NK-92 (cell line): ENCODE data around the gene NEU4.
"Not testable (repeated sequence)": the region's sequence is repeated elsewhere in the genome, so short reads cannot be mapped to it uniquely, and the experiment has no call there.

Source experiments
- DNase-seq: peaks from one replicate; lab custom pipeline; 2025; ENCODE audit not compliant: unreplicated experiment; lab: John Stamatoyannopoulos, UW

NEU4 gene

DNA sequence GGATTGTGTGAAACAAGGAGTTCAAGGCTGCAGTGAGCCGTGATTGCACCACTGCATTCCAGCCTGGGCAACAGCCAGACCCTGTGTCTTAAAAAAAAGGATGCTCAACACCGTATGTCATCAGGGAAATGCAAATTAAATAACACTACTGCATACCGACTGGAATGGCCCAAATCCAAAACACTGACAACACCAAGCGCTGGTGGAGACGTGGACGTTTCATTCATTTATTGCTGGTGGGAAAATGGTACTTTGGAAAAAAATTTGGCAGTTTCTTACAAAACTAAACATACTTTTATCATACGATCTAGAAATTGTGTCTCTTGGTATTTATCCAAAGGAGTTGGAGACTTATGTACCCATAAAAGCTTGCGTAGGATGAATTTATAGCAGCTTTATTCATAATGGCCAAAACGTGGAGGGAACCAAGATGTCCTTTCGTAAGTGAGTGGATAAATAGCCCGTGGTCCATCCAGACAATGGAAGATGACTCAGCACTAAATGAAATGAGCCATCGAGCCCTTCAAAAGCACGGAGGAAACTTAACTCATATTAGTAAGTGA is 24.2 kb downstream of the NEU4 start:
- DNase-seq: no peak

DNA sequence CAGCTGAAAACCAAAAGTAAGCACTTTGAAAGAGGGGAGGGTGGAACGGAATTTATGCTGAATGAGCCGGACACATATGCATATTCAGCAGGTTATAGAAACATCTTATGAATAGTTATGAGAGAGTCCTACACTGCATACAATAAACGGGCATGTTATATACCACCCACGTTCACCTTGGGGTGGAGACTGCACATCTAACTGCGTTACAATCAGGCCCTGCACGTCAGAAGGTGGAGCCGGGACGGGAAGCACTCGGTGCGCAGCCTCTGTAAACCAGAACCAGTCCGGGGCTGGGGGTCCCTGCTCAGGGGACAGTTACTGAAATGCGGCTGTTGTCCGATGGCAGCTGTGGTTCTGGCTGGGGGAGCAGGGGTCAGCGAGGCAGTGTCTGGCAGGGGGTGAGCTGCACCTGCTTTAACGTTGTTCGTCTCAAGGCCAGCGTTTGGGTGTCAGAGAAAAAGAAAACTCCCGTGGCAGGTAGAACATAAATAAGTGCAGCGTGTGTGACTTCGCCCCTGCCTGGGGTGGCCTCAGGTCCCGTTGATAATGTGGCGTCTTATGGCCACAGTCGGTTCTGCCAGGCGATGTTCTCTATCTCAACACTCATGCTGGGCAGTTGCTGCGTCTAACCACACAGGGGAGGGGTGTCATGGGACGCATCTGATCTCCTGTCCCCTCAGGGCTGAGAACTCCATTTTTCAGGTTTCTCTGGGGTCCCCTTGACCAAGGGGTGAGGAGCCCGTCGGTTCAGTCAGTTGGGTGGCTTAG is 24.9 kb downstream of the NEU4 start:
- not testable (repeated sequence) for DNase-seq

DNA sequence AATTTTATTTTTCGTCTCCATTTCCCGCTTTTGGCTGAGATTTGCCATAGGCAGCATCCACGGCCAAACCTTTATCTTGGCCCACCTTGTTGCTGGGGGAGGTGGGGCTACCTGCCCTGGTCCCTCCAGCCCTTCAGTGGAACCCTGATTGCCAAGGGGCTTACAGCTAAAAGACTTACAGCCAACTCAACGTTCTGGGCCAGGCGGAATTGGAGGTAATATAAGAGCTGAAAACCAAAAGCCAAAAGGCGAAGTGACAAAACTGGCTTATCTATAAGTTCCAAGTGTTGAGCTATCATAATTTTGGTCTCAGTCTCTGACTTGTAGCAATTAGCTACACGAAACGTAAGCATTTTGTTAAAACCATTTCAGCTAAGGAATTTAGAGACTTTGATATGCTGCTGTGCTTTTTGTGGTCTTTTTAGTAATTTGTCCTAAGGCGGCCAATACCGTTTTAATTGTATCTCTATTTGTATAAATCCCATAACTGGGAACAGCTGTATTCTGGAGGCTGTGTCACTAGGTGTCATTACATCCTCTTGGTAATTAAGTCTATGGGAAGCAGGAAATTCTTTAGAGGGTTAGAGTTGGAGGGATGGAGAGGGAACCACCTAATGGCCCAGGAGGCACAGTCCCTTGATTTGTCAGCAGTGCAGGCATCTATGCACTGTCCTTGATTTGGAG is 25.7 kb downstream of the NEU4 start:
- no peak for DNase-seq

DNA sequence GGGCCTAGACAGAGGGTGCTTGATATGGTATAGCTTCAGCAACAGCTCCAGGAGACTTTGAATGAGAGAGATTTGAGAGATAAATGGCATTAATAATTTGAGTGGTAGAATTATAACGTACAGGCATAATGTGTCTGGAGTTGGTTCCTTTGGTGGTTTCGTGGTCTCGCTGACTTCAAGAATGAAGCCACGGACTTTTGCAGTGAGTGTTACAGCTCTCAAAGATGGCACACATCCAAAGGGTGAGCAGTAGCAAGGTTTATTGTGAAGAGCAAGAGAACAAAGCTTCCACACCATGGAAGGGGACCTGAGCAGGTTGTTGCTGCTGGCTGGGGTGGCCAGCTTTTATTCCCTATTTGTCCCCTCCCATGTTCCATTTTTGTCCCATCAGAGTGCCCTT is 26.6 kb downstream of the NEU4 start:
- DNase-seq: no peak

DNA sequence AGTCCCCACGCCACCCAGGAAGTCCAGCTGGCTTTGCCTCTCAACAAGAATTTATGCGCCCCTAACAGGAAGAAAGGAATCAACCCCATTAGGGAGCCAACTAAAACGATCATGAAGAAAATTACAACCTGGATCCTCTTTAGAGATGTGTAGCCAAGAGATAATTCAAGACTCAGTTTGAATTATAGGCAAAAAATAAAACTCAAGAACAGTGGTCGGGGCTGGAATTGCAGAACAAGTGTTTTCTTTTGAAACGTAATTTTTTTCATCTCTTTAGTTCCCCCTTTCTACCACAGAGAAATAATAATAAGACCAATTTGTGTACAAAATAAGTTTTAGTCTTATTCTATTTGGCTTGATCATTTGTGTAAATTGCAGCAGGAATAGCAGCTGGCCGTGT is 27.3 kb downstream of the NEU4 start:
- no peak for DNase-seq

DNA sequence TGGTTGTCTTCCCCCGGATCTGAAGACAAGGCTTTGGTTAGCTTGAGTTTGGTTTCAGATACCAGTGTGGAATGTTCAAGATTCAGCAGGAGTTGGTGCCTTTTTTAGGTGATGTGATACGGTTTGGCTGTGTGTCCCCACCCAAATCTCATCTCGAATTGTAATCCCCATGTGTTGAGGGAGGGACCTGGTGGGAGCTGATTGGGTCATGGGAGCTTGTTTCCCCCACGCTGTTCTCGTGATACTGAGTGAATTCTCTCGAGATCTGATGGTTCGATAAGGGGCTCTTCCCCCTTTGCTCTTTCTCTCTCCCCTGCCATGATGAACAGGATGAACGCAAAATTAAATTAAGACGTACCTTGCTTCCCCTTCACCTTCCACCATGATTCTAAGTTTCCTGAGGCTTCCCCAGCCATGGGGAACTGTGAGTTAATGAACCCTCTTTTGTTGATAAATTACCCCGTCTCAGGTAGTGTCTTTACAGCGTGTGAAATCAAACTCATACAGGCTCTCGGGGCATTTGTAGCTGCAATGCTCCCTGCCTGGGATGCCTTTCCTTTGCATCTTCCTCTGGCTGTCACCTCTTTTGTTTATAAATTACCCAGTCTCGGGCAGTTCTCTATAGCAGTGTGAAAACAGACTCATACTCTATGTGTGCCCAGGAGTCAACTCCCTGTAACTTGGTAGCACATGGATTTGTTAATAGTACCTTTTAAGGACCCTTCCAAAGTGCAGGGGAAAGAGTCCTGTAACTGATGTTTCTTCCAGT is 28.4 kb downstream of the NEU4 start:
- DNase-seq: no peak

DNA sequence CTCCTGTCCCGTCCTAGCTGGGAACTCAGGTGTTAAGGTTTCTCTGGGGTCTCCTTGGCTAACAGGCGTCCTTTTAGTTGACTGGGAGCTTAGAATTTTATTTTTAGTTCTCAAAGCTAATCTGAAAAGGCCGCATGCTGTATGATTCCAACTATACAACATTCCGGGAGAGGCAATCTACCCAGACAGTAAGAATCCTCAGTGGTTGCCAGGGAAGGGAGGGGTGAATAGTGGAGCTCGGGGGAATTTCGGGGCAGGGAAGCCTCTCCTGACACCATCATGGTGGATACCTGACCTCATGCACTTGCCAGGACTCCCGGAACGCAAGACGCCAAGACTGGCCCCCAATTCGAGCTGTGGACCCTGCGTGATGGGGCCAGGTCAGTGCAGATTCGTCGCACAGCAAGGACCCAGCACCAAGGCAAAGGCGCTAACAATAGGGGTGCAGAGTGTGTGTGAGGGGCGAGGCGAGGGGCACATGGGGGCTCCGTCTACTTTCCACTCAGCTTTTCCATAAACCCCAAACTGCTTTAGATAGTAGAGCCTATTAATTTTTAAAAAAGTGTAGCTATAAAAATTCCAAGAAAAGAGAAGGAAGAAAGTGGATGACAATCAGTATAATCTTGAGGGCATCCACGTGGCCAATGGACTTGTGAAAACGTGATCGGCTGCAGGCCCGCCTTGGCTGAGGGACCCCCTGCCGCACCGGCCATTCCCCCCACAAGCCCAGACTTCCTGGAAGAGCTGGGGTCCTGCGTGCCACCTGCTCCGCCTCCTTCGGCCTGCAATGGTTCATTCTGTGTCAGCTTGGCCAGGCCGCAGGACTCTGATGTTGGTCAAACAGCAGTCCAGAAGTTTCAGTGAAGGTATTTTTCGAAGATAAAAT is 32.4 kb downstream of the NEU4 start:
- DNase-seq: no peak

GRCh38 chr2:241842067-241842415 is 33.0 kb downstream of the NEU4 start:
- no peak for DNase-seq

GRCh38 chr2:241842620-241843211 is 33.7 kb downstream of the NEU4 start:
- DNase-seq: no peak

GRCh38 chr2:241843321-241844065 is 34.5 kb downstream of the NEU4 start:
- no peak for DNase-seq

GRCh38 chr2:241844066-241844728 is 35.2 kb downstream of the NEU4 start:
- no peak for DNase-seq

- no peak for DNase-seq
Measured at GRCh38 chr2:241844831-241845578, 36.0 kb downstream of the NEU4 start.

GRCh38 chr2:241846406-241846805 is 37.4 kb downstream of the NEU4 start:
- no peak for DNase-seq

- DNase-seq: no peak
Measured at GRCh38 chr2:241848761-241849615, 40.0 kb downstream of the NEU4 start.

- no peak for DNase-seq
Measured at GRCh38 chr2:241849616-241850543, 40.9 kb downstream of the NEU4 start.

GRCh38 chr2:241850544-241851324 is 41.7 kb downstream of the NEU4 start:
- DNase-seq: no peak
